HEK293 (cell line): ENCODE results near the gene NLRP9.

Experiments
- BCL11A ChIP-seq: fragments of 450-650 bp; formaldehyde crosslinking; IDR thresholded peaks from 2 replicates; pipeline ENCODE4 v1.5.1; 2016; ENCODE audit warnings: low read depth, missing biosample characterization, missing genetic modification characterization
- GLI2 ChIP-seq: fragments of 450-650 bp; formaldehyde crosslinking; IDR thresholded peaks from 2 replicates; pipeline ENCODE4; 2017; ENCODE audit warnings: missing biosample characterization, missing genetic modification characterization, low read depth, borderline replicate concordance
- GLIS1 ChIP-seq: fragments of 450-650 bp; formaldehyde crosslinking; IDR thresholded peaks from 2 replicates; pipeline ENCODE4 v1.5.1; 2016; ENCODE audit warnings: missing biosample characterization, missing genetic modification characterization
- HIC1 ChIP-seq: fragments of 450-650 bp; formaldehyde crosslinking; IDR thresholded peaks from 2 replicates; pipeline ENCODE4 v1.5.1; 2016; ENCODE audit warnings: missing biosample characterization, missing genetic modification characterization
- KLF1 ChIP-seq: fragments of 450-650 bp; formaldehyde crosslinking; IDR thresholded peaks from 2 replicates; pipeline ENCODE4 v1.5.1; 2016; ENCODE audit warnings: missing biosample characterization, missing genetic modification characterization
- KLF17 ChIP-seq: fragments of 450-650 bp; formaldehyde crosslinking; IDR thresholded peaks from 2 replicates; pipeline ENCODE4 v1.5.1; 2016; ENCODE audit warnings: missing biosample characterization, missing genetic modification characterization
- KLF8 ChIP-seq: fragments of 450-650 bp; formaldehyde crosslinking; IDR thresholded peaks from 2 replicates; pipeline ENCODE4 v1.5.1; 2016; ENCODE audit warnings: missing biosample characterization, missing genetic modification characterization
- KLF9 ChIP-seq: fragments of 450-650 bp; formaldehyde crosslinking; IDR thresholded peaks from 2 replicates; pipeline ENCODE4 v1.5.1; 2016; ENCODE audit warnings: missing biosample characterization, missing genetic modification characterization, low read depth
- RBAK ChIP-seq: fragments of 450-650 bp; formaldehyde crosslinking; IDR thresholded peaks from 2 replicates; pipeline ENCODE4 v1.5.1; 2016; ENCODE audit warnings: missing biosample characterization, missing genetic modification characterization
- SP3 ChIP-seq: fragments of 450-650 bp; formaldehyde crosslinking; IDR thresholded peaks from 2 replicates; pipeline ENCODE4 v1.5.1; 2016; ENCODE audit warnings: missing biosample characterization, missing genetic modification characterization
- TRIM28 ChIP-seq: IDR thresholded peaks from 2 replicates; pipeline ENCODE4 v1.6.1; 2011; ENCODE audit warnings: low read length, control low read depth, borderline replicate concordance
- ZBTB6 ChIP-seq: fragments of 450-650 bp; formaldehyde crosslinking; IDR thresholded peaks from 2 replicates; pipeline ENCODE4 v1.5.1; 2017; ENCODE audit warnings: missing biosample characterization, missing genetic modification characterization
- ZEB2 ChIP-seq: fragments of 450-650 bp; formaldehyde crosslinking; IDR thresholded peaks from 2 replicates; pipeline ENCODE4 v1.5.1; 2016; ENCODE audit warnings: missing biosample characterization, missing genetic modification characterization
- ZNF146 ChIP-seq: fragments of 450-650 bp; formaldehyde crosslinking; IDR thresholded peaks from 2 replicates; pipeline ENCODE4 v1.5.1; 2016; ENCODE audit warnings: missing biosample characterization, missing genetic modification characterization
- ZNF202 ChIP-seq: fragments of 450-650 bp; formaldehyde crosslinking; IDR thresholded peaks from 2 replicates; pipeline ENCODE4 v1.5.1; 2016; ENCODE audit warnings: missing biosample characterization, missing genetic modification characterization, borderline replicate concordance
- ZNF223 ChIP-seq: fragments of 450-650 bp; formaldehyde crosslinking; IDR thresholded peaks from 2 replicates; pipeline ENCODE4 v1.5.1; 2016; ENCODE audit warnings: missing biosample characterization, missing genetic modification characterization
- ZNF23 ChIP-seq: fragments of 450-650 bp; formaldehyde crosslinking; IDR thresholded peaks from 2 replicates; pipeline ENCODE4 v1.5.1; 2016; ENCODE audit warnings: missing biosample characterization, missing genetic modification characterization, borderline replicate concordance
- ZNF274 ChIP-seq, 2 experiments: fragments of 200-500 bp in 1 of 2; fragments of 450-650 bp in 1 of 2; sonication (Bioruptor generic) in 1 of 2; formaldehyde crosslinking in 1 of 2; IDR thresholded peaks; 2 replicates each; pipeline versions ENCODE4 v1.5.1 to v1.6.1; 2014 to 2016; ENCODE audit warnings: borderline replicate concordance in 1 of 2, inconsistent platforms in 1 of 2, low read length in 1 of 2, missing biosample characterization in 1 of 2, missing genetic modification characterization in 1 of 2
- ZNF311 ChIP-seq: fragments of 450-650 bp; formaldehyde crosslinking; IDR thresholded peaks from 2 replicates; pipeline ENCODE4 v1.5.1; 2017; ENCODE audit warnings: missing biosample characterization, missing genetic modification characterization, borderline replicate concordance
- ZNF37A ChIP-seq: fragments of 450-650 bp; IDR thresholded peaks from 2 replicates; pipeline ENCODE4 v1.5.1; 2018; ENCODE audit warnings: missing biosample characterization, missing genetic modification characterization
- ZNF404 ChIP-seq: fragments of 450-650 bp; formaldehyde crosslinking; IDR thresholded peaks from 2 replicates; pipeline ENCODE4 v1.5.1; 2017; ENCODE audit warnings: missing biosample characterization, missing genetic modification characterization
- ZNF426 ChIP-seq: fragments of 450-650 bp; formaldehyde crosslinking; IDR thresholded peaks from 2 replicates; pipeline ENCODE4 v1.5.1; 2017; ENCODE audit warnings: missing biosample characterization, missing genetic modification characterization, mild to moderate bottlenecking, inconsistent platforms, moderate library complexity
- ZNF433 ChIP-seq: fragments of 450-650 bp; formaldehyde crosslinking; IDR thresholded peaks from 2 replicates; pipeline ENCODE4 v1.5.1; 2016; ENCODE audit warnings: missing biosample characterization, missing genetic modification characterization, low read depth
- ZNF449 ChIP-seq: fragments of 450-650 bp; formaldehyde crosslinking; IDR thresholded peaks from 2 replicates; pipeline ENCODE4 v1.5.1; 2017; ENCODE audit warnings: missing biosample characterization, mild to moderate bottlenecking, missing genetic modification characterization, moderate library complexity
- ZNF561 ChIP-seq: fragments of 450-650 bp; IDR thresholded peaks from 2 replicates; pipeline ENCODE4 v1.5.1; 2018; ENCODE audit warnings: missing biosample characterization, missing genetic modification characterization, borderline replicate concordance
- ZNF571 ChIP-seq: fragments of 450-650 bp; formaldehyde crosslinking; IDR thresholded peaks from 2 replicates; pipeline ENCODE4 v1.5.0; 2017; ENCODE audit warnings: missing biosample characterization, missing genetic modification characterization
- ZNF610 ChIP-seq: fragments of 450-650 bp; formaldehyde crosslinking; IDR thresholded peaks from 2 replicates; pipeline ENCODE4 v1.5.1; 2016; ENCODE audit warnings: missing biosample characterization, missing genetic modification characterization, borderline replicate concordance
- ZNF660 ChIP-seq: fragments of 450-650 bp; IDR thresholded peaks from 2 replicates; pipeline ENCODE4 v1.5.1; 2018; ENCODE audit warnings: missing biosample characterization, mild to moderate bottlenecking, missing genetic modification characterization
- ZNF704 ChIP-seq: fragments of 450-650 bp; formaldehyde crosslinking; IDR thresholded peaks from 2 replicates; pipeline ENCODE4 v1.5.1; 2016; ENCODE audit warnings: missing biosample characterization, missing genetic modification characterization
- ZNF707 ChIP-seq: fragments of 450-650 bp; formaldehyde crosslinking; IDR thresholded peaks from 2 replicates; pipeline ENCODE4 v1.5.1; 2016; ENCODE audit warnings: missing biosample characterization, missing genetic modification characterization
- ZNF776 ChIP-seq: fragments of 450-650 bp; formaldehyde crosslinking; IDR thresholded peaks from 2 replicates; pipeline ENCODE4 v1.5.0; 2017; ENCODE audit warnings: missing biosample characterization, missing genetic modification characterization, borderline replicate concordance
- ZNF777 ChIP-seq: fragments of 450-650 bp; formaldehyde crosslinking; IDR thresholded peaks from 2 replicates; pipeline ENCODE4 v1.5.1; 2017; ENCODE audit warnings: missing biosample characterization, missing genetic modification characterization, borderline replicate concordance
- ZNF792 ChIP-seq: fragments of 450-650 bp; formaldehyde crosslinking; IDR thresholded peaks from 2 replicates; pipeline ENCODE4 v1.5.1; 2016; ENCODE audit warnings: missing biosample characterization, missing genetic modification characterization
- ZSCAN23 ChIP-seq: fragments of 450-650 bp; formaldehyde crosslinking; IDR thresholded peaks from 2 replicates; pipeline ENCODE4 v1.5.1; 2016; ENCODE audit warnings: missing biosample characterization, missing genetic modification characterization

Gene NLRP9

GRCh38 chr19:55673465-55673864, 64.7 kb downstream of the NLRP9 start (continued):
- TF ChIP-seq ZNF426 (tag by site-specific recombination) = no peak
- 0 out of 2 replicates have a peak, but pooled peaks have one; percentile 19 for TF ChIP-seq GLIS1
- no peak for TF ChIP-seq ZSCAN23 (tag by site-specific recombination)
- no peak for TF ChIP-seq TRIM28
- no peak for TF ChIP-seq ZNF561 (tag by site-specific recombination)
- TF ChIP-seq ZNF404 (tag by site-specific recombination) = no peak
- TF ChIP-seq ZNF777 (tag by site-specific recombination) = no peak
- TF ChIP-seq ZNF311 = no peak
- TF ChIP-seq BCL11A (tag by site-specific recombination) = no peak
- no peak for TF ChIP-seq ZNF274 (IDR thresholded peaks at IDR 0.05; ENCODE audit: low read length)
- no peak for TF ChIP-seq ZNF274 (tag by site-specific recombination; IDR thresholded peaks at IDR 0.05; ENCODE audit: borderline replicate concordance)
- peak; percentile 73; the same call in 1 of the 2 replicates for TF ChIP-seq KLF8 (tag by site-specific recombination)
- TF ChIP-seq ZNF704 (tag by site-specific recombination) = no peak
- TF ChIP-seq ZNF37A (tag by site-specific recombination) = no peak
- TF ChIP-seq ZNF610 (tag by site-specific recombination) = no peak
- TF ChIP-seq KLF9 = 0 out of 2 replicates have a peak, but pooled peaks have one; percentile 37
- peak; percentile 22; the same call in 1 of the 2 replicates for TF ChIP-seq HIC1 (tag by site-specific recombination)
- peak; percentile 41; the same call in 1 of the 2 replicates for TF ChIP-seq ZNF449 (tag by site-specific recombination)
- TF ChIP-seq ZNF776 (tag by site-specific recombination) = no peak
- peak; percentile 16; the same call in 1 of the 2 replicates for TF ChIP-seq ZEB2 (tag by site-specific recombination)
- TF ChIP-seq ZNF202 (tag by site-specific recombination) = no peak
- no peak for TF ChIP-seq ZNF146 (tag by site-specific recombination)
- no peak for TF ChIP-seq ZNF792 (tag by site-specific recombination)
- no peak for TF ChIP-seq GLI2 (tag by site-specific recombination)
- TF ChIP-seq ZNF23 (tag by site-specific recombination) = no peak
- TF ChIP-seq ZNF433 (tag by site-specific recombination) = no peak
- TF ChIP-seq ZNF571 = no peak
- TF ChIP-seq KLF1 (tag by site-specific recombination) = peak; percentile 33; the same call in 1 of the 2 replicates
- no peak for TF ChIP-seq RBAK (tag by site-specific recombination)
- no peak for TF ChIP-seq ZNF660 (tag by site-specific recombination)
- no peak for TF ChIP-seq KLF17 (tag by site-specific recombination)
- TF ChIP-seq SP3 = no peak
- no peak for TF ChIP-seq ZNF707 (tag by site-specific recombination)
- no peak for TF ChIP-seq ZNF223 (tag by site-specific recombination)
- peak; percentile 62 for TF ChIP-seq ZBTB6 (tag by site-specific recombination)
